K562 (cell line): ENCODE data around the gene PHETA2. TPM values are rescaled to one million over a fixed set of nuclear protein-coding genes. Genes with fewer than 3 reads are reported as not detected.

Experiments
- AFF1 ChIP-seq, 2 experiments: fragments of 450-650 bp; IDR thresholded peaks; 2 replicates each; pipeline ENCODE4 v1.6.1; 2018; ENCODE audit warnings: mild to moderate bottlenecking in 2 of 2, low read depth in 1 of 2; ENCODE audit not compliant: partially characterized antibody in 2 of 2
- ATF6 ChIP-seq: sonication (generic); formaldehyde crosslinking; IDR thresholded peaks from 2 replicates; pipeline ENCODE4 v1.4.0; 2020; ENCODE audit warnings: mild to moderate bottlenecking, missing genetic modification reagents
- CBFB ChIP-seq: sonication (generic); formaldehyde crosslinking; IDR thresholded peaks from 2 replicates; pipeline ENCODE4 v1.4.0; 2020; ENCODE audit warnings: mild to moderate bottlenecking, missing genetic modification reagents
- E2F8 ChIP-seq: fragments of 450-650 bp; IDR thresholded peaks from 2 replicates; pipeline ENCODE4 v1.7.1; 2018; ENCODE audit warnings: mild to moderate bottlenecking, low read depth; ENCODE audit not compliant: partially characterized antibody
- ERF ChIP-seq: fragments of 450-650 bp; formaldehyde crosslinking; IDR thresholded peaks from 2 replicates; pipeline ENCODE4 v1.4.0; 2020; ENCODE audit warnings: mild to moderate bottlenecking, mixed read lengths
- HNRNPUL1 ChIP-seq: fragments of 200-400 bp; formaldehyde crosslinking; IDR thresholded peaks from 2 replicates; pipeline ENCODE4 v1.6.1; 2017; ENCODE audit warnings: low read length
- RBM15 ChIP-seq: fragments of 200-400 bp; formaldehyde crosslinking; IDR thresholded peaks from 2 replicates; pipeline ENCODE4 v1.6.1; 2018; ENCODE audit warnings: mild to moderate bottlenecking, low read length, moderate library complexity; ENCODE audit not compliant: insufficient read depth
- SFPQ ChIP-seq: fragments of 200-400 bp; formaldehyde crosslinking; IDR thresholded peaks from 2 replicates; pipeline ENCODE4 v1.6.1; 2017; ENCODE audit warnings: mild to moderate bottlenecking, low read depth, low read length, moderate library complexity
- SMC3 ChIP-seq: conservative IDR thresholded peaks from 2 replicates; pipeline ENCODE4 v1.6.1; 2011; ENCODE audit warnings: low read depth, low read length, improper control_type of control experiment; ENCODE audit not compliant: insufficient read depth
- SRSF9 ChIP-seq: fragments of 200-400 bp; formaldehyde crosslinking; IDR thresholded peaks from 2 replicates; pipeline ENCODE4 v1.6.1; 2017; ENCODE audit warnings: low read depth, low read length, borderline replicate concordance
- SUPT5H ChIP-seq: fragments of 450-650 bp; IDR thresholded peaks from 2 replicates; pipeline ENCODE4 v1.6.1; 2016
- TBP ChIP-seq: optimal IDR thresholded peaks from 2 replicates; pipeline ENCODE3; 2011; ENCODE audit warnings: low read depth, low read length, improper control_type of control experiment
- ZBTB17 ChIP-seq: fragments of 450-650 bp; formaldehyde crosslinking; IDR thresholded peaks from 2 replicates; pipeline ENCODE4 v1.4.0; 2020; ENCODE audit warnings: mild to moderate bottlenecking
- ZNF184 ChIP-seq: sonication (generic); formaldehyde crosslinking; IDR thresholded peaks from 2 replicates; pipeline ENCODE4 v1.5.0; 2020; ENCODE audit warnings: missing genetic modification reagents
- ZNF354B ChIP-seq: fragments of 250-450 bp; sonication (Bioruptor Pico); IDR thresholded peaks from 2 replicates; pipeline ENCODE4 v1.4.0; 2020
- ZNF79 ChIP-seq: fragments of 250-450 bp; sonication (Bioruptor Pico); IDR thresholded peaks from 2 replicates; pipeline ENCODE4 v1.4.0; 2020; ENCODE audit warnings: low read depth, mild to moderate bottlenecking, moderate library complexity
- polyA plus RNA-seq, 8 experiments: library from polyadenylated mRNA; depleted of rRNA in 4 of 8; stranded (reverse) in 5 of 8; unstranded in 3 of 8; fragments of >200 nt; fragmentation: Nextera tagmentation in 2 of 8; fragmentation: Illumina TruSeq in 1 of 8; extraction: Ambion mirVana in 2 of 8; extraction: Trizol in 1 of 8; gene quantifications; 2 replicates each; pipeline versions ENCODE4 v1.2.1 to v1.2.3, GENCODE V29; 2011 to 2014; ENCODE audit warnings: inconsistent platforms in 1 of 8, missing spikeins in 1 of 8
- total RNA-seq, 7 experiments: library from RNA; depleted of rRNA in 6 of 7; stranded (reverse); fragments of >200 nt in 6 of 7; fragmentation: Illumina TruSeq in 2 of 7; extraction: Trizol in 2 of 7; gene quantifications; 2 replicates each; pipeline versions ENCODE4 v1.2.1 to v1.2.3, GENCODE V29; 2011 to 2021; ENCODE audit warnings: low replicate concordance in 1 of 7

Gene PHETA2
- total and polyA plus RNA-seq, 9 of the 15 experiments (the other 6 are each of a cell fraction or from before 2014, with no cell fraction given), result 0.07 to 0.22 (median 0.08) TPM; not detected in 5

- TF ChIP-seq RBM15 (no peak), SFPQ (no peak), ATF6 (CRISPR knock-in tag) (no peak), CBFB (CRISPR knock-in tag) (no peak), ZNF184 (CRISPR knock-in tag) (no peak), E2F8 (no peak), HNRNPUL1 (no peak), SRSF9 (no peak), AFF1 (IDR thresholded peaks at IDR 0.05; ENCODE audit: low read depth in 1 of 2, partially characterized antibody in 2 of 2) (no peak), ZBTB17 (no peak; the same call in 1 of the 2 replicates), ZNF79 (CRISPR knock-in tag) (0 out of 2 replicates have a peak, but pooled peaks have one; percentile 34), ZNF354B (no peak), SMC3 (no peak), ERF (CRISPR knock-in tag) (no peak), SUPT5H (peak; percentile 74), TBP (peak; percentile 96)
Measured at GRCh38 chr22:42079319-42080251, 5.5 kb downstream of the PHETA2 start, which contains the start of gene SMDT1 (continued).
